H1 (cell line): ENCODE measurements around the gene DDX4. TPM values are rescaled to one million over a fixed set of nuclear protein-coding genes. Genes with fewer than 3 reads are reported as not detected.

Experiments used
- GTF2F1 ChIP-seq: IDR thresholded peaks from 2 replicates; pipeline ENCODE4 v1.6.1; 2012; ENCODE audit warnings: low read depth, low read length, improper control_type of control experiment, borderline replicate concordance
- RAD21 ChIP-seq, 2 experiments: IDR thresholded peaks in 1 of 2; conservative IDR thresholded peaks in 1 of 2; 2 replicates each; pipeline ENCODE4 v1.6.1; 2011; ENCODE audit warnings: low read depth in 2 of 2, low read length in 2 of 2, improper control_type of control experiment in 1 of 2, inconsistent platforms in 1 of 2, mild to moderate bottlenecking in 1 of 2, moderate library complexity in 1 of 2
- SIN3A ChIP-seq, 2 experiments: IDR thresholded peaks in 1 of 2; conservative IDR thresholded peaks in 1 of 2; 2 replicates each; pipeline ENCODE4 v1.6.1; 2011 to 2012; ENCODE audit warnings: low read length in 2 of 2, improper control_type of control experiment in 1 of 2, low read depth in 1 of 2, mild to moderate bottlenecking in 1 of 2
- SIX5 ChIP-seq: IDR thresholded peaks from 2 replicates; pipeline ENCODE4 v1.6.1; 2011; ENCODE audit warnings: mild to moderate bottlenecking, low read depth, low read length
- SP4 ChIP-seq: IDR thresholded peaks from 2 replicates; pipeline ENCODE4 v1.6.1; 2012; ENCODE audit warnings: low read length, inconsistent platforms
- YY1 ChIP-seq: IDR thresholded peaks from 2 replicates; pipeline ENCODE4 v1.6.1; 2011; ENCODE audit warnings: low read depth, mild to moderate bottlenecking, low read length
- polyA plus RNA-seq, 7 experiments: library from polyadenylated mRNA; depleted of rRNA in 3 of 7; stranded (reverse) in 5 of 7; unstranded in 2 of 7; fragments of >200 nt in 5 of 7; fragments of 200-250 nt in 2 of 7; gene quantifications; 1 replicate in 5 of 7; 2 replicates in 1 of 7; 4 replicates in 1 of 7; pipeline versions ENCODE4 v1.2.1 to v1.2.3, GENCODE V29; 2011 to 2013; ENCODE audit warnings: missing spikeins in 2 of 7, mixed read lengths in 2 of 7
- total RNA-seq: library from RNA; stranded (reverse); fragmentation: NEBNext Ultra II Directional; extraction: Animal tissue kit (Norgen Biotek cat#: 25700); gene quantifications from 2 replicates; pipeline ENCODE4 v1.2.1, GENCODE V29; 2021

DDX4 gene
- total and polyA plus RNA-seq, 2 of the 8 experiments (the other 6 are each of a cell fraction or from before 2014, with no cell fraction given): 0.15 TPM; not detected in 1

DNA sequence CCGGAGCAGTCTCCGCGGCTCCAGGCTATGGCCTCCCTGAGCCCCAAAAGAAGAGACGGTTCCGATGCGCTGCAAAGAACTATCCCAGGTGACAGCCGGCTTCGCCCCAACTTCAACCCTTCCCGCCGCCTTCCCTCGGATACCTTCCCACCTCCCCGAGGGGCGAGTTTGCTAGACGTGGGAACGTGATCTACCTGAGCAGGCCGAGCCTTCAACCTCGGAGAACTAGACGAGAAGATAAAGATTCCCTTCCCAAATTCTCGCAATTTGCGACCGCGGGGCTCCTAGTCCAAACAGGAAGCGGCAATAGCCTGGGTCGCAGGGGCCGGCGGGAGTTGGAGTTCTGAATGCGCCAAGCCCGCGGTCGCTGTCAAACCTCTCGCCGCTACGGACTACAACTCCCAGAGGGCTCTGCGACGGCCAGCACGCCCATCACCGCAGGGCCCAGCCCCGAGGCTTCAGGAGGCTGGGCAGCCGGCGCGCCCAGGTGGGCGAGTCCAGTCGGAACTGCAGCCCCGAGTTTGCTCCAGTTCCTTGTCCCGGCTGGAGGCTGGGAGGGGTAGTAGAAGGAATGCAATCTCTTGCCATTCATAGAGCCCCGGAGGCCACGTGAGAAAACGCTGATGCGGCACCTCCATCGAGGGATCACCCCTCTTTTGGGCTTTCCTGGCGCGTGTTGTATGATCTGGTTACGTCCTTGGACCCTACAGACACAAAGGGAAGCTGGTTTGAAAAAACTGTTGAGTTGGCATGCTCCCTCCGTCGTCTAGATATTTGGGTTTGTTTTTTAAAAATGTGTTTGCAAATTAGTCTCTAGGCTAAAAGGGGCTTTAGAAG, 25.6 kb upstream of the DDX4 start, which contains the start of gene SLC38A9 (continued):
- peak; percentile 79 to 90; a peak in 3 of 4 replicates for TF ChIP-seq SIN3A (conservative IDR thresholded peaks at IDR 0.05 in 1 of 2, IDR thresholded peaks at IDR 0.05 in 1 of 2; ENCODE audit: low read depth in 1 of 2, low read length in 2 of 2)
- 0 out of 2 replicates have a peak, but pooled peaks have one; percentile 3 for TF ChIP-seq YY1
- TF ChIP-seq SIX5: peak; percentile 86
- TF ChIP-seq GTF2F1: no peak
- no peak for TF ChIP-seq RAD21 (IDR thresholded peaks at IDR 0.05 in 1 of 2, conservative IDR thresholded peaks at IDR 0.05 in 1 of 2; ENCODE audit: low read depth in 2 of 2, low read length in 2 of 2)
- TF ChIP-seq SP4: peak; percentile 57; the same call in 1 of the 2 replicates
